ENCODE results near the gene E2F7.

Gene E2F7

DNA sequence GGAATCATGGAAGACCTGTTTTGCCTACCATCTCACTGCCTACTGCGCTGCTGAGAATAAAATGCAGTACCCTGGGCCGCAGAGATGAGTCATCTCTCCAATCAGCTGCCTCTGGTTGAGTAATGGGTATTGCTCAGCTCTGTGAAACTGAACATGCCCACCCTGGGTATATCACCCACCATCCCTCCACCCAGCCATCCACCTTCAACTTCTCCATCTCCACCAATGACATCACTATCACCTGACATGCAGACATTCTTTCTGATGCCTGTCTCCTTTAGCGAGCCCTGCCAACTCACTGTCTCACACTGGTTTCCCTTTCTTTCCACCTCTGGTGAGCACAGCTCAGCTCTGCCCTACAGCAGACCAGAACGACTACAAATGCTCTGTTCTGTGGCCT lies 33.6 kb downstream of the E2F7 start:
- Histone ChIP-seq H3K9me3 (replicated peaks in 1 of 2; ENCODE audit: control insufficient read depth in 2 of 2, insufficient read depth in 1 of 2, low read depth in 1 of 2, low read length in 2 of 2) (no peaks in the 10 kb centered on the region), H3K18ac (ENCODE audit: low read length) (no peak overlapping the region), H4K91ac (ENCODE audit: low read depth, low read length, poor library complexity) (no peak overlapping the region), H3K9ac (ENCODE audit: low read depth, low read length, poor library complexity) (no peak overlapping the region), H2BK12ac (ENCODE audit: low read length) (no peak overlapping the region), H3K4me1 (ENCODE audit: control insufficient read depth in 2 of 2, insufficient read depth in 1 of 2, low read depth in 1 of 2, low read length in 2 of 2) (no peaks in the 10 kb centered on the region), H3K4me3 (ENCODE audit: low read length in 2 of 2) (no peak overlapping the region), H2BK120ac (ENCODE audit: low read depth, low read length) (no peak overlapping the region), H4K8ac (ENCODE audit: low read depth, low read length) (no peak overlapping the region), H2BK15ac (ENCODE audit: low read length) (no peak overlapping the region), H2AK5ac (ENCODE audit: low read depth, low read length) (no peak overlapping the region), H3K36me3 (replicated peaks in 1 of 2; ENCODE audit: control insufficient read depth in 2 of 2, insufficient read depth in 2 of 2, low read length in 2 of 2) (peaks cover 42 to 96% of the 10 kb centered on the region in 2 donors), H3K4me2 (ENCODE audit: insufficient read depth, low read length, poor library complexity, severe bottlenecking) (no peak overlapping the region), H3K27me3 (ENCODE audit: control insufficient read depth in 3 of 3, insufficient read depth in 3 of 3, low read depth in 1 of 3, low read length in 3 of 3) (no peaks in the 10 kb centered on the region), H3K27ac (replicated peaks; ENCODE audit: low read length) (no peak overlapping the region), H2BK5ac (ENCODE audit: low read length) (no peak overlapping the region), H2AFZ (ENCODE audit: low read length) (no peak overlapping the region), H3K23ac (ENCODE audit: low read depth, low read length, poor library complexity) (no peak overlapping the region), H3K79me1 (ENCODE audit: low read depth, low read length) (no peaks in the 10 kb centered on the region), H3K14ac (ENCODE audit: low read length) (no peak overlapping the region), H3K4ac (ENCODE audit: low read length) (no peak overlapping the region)
- no CpG with 5 or more reads among the region's 4 CpGs for WGBS, 2 donors (ENCODE audit: extremely low coverage in 2 of 2, insufficient read length in 2 of 2, insufficient replicate concordance in 1 of 2)
- no peak for DNase-seq (ENCODE audit: low spot score)

DNA sequence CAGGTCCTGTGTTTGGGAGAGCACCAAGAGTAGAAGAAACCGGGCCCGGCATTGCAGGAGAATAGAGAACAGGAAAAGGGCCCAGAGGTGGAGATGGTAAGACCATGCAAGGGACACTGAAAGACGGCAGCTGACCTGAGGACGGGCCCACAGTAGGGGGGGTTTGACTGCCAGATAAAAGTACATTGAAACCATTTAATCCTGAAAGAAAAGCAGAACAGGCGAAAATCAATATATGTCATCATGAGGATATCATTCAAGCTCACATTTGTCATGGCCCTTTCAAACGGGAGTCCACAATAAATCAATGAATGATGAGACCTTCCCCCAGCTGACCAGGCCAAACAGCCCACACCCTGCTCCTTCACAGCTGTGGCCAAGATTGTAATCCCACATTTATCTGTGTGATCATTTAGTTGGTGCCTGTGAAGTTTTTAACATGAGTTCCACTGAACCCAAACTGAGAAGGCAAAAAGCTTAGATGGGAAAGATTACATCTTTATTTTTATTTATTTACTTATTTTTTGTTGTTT lies 39.5 kb downstream of the E2F7 start:
- Histone ChIP-seq H3K36me3 (replicated peaks in 1 of 2; ENCODE audit: control insufficient read depth in 2 of 2, insufficient read depth in 2 of 2, low read length in 2 of 2) (peaks cover 39 to 98% of the 10 kb centered on the region in 2 donors), H2AK5ac (ENCODE audit: low read depth, low read length) (no peak overlapping the region), H4K91ac (ENCODE audit: low read depth, low read length, poor library complexity) (no peak overlapping the region), H3K27ac (replicated peaks; ENCODE audit: low read length) (no peak overlapping the region), H3K23ac (ENCODE audit: low read depth, low read length, poor library complexity) (no peak overlapping the region), H2BK12ac (ENCODE audit: low read length) (no peak overlapping the region), H3K4me3 (ENCODE audit: low read length in 2 of 2) (no peak overlapping the region), H3K9me3 (replicated peaks in 1 of 2; ENCODE audit: control insufficient read depth in 2 of 2, insufficient read depth in 1 of 2, low read depth in 1 of 2, low read length in 2 of 2) (no peaks in the 10 kb centered on the region), H2BK5ac (ENCODE audit: low read length) (no peak overlapping the region), H3K9ac (ENCODE audit: low read depth, low read length, poor library complexity) (no peak overlapping the region), H3K18ac (ENCODE audit: low read length) (no peak overlapping the region), H3K4me2 (ENCODE audit: insufficient read depth, low read length, poor library complexity, severe bottlenecking) (no peak overlapping the region), H3K4ac (ENCODE audit: low read length) (no peak overlapping the region), H2BK120ac (ENCODE audit: low read depth, low read length) (no peak overlapping the region), H2AFZ (ENCODE audit: low read length) (no peak overlapping the region), H2BK15ac (ENCODE audit: low read length) (no peak overlapping the region), H3K79me1 (ENCODE audit: low read depth, low read length) (no peaks in the 10 kb centered on the region), H3K27me3 (ENCODE audit: control insufficient read depth in 3 of 3, insufficient read depth in 3 of 3, low read depth in 1 of 3, low read length in 3 of 3) (no peaks in the 10 kb centered on the region), H3K14ac (ENCODE audit: low read length) (no peak overlapping the region), H3K4me1 (ENCODE audit: control insufficient read depth in 2 of 2, insufficient read depth in 1 of 2, low read depth in 1 of 2, low read length in 2 of 2) (no peaks in the 10 kb centered on the region), H4K8ac (ENCODE audit: low read depth, low read length) (no peak overlapping the region)
- DNase-seq (ENCODE audit: low spot score): no peak
- WGBS, 2 donors (ENCODE audit: extremely low coverage in 2 of 2, insufficient read length in 2 of 2, insufficient replicate concordance in 1 of 2): no CpG with 5 or more reads among the region's 6 CpGs

DNA sequence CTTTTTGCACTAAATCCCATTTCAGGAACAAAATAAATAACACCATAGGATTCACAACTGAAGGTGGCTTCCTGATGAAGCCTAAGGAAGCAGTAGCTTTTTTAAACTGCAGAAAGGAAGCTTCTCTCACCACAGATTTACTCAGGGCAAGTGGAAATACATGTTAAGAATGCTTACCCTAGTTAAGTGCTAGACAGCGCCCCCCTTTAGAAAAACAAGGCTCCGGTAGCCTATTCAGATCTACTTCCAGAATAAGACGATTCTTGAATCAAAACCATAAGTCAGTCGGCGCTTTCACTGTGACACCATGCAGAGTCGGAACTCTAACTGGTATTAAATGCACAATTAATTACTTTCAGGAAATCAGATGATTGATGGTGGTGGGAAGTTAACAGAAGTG lies 41.9 kb downstream of the E2F7 start:
- no peaks in the 10 kb centered on the region for H3K4me1 ChIP-seq (ENCODE audit: control insufficient read depth in 2 of 2, insufficient read depth in 1 of 2, low read depth in 1 of 2, low read length in 2 of 2)
- H3K4me3 ChIP-seq (ENCODE audit: low read length in 2 of 2): no peak overlapping the region
- H3K36me3 ChIP-seq (replicated peaks in 1 of 2; ENCODE audit: control insufficient read depth in 2 of 2, insufficient read depth in 2 of 2, low read length in 2 of 2): peaks cover 32 to 97% of the 10 kb centered on the region in 2 donors
- H3K23ac ChIP-seq (ENCODE audit: low read depth, low read length, poor library complexity): no peak overlapping the region
- H3K4ac ChIP-seq (ENCODE audit: low read length): no peak overlapping the region
- H3K9ac ChIP-seq (ENCODE audit: low read depth, low read length, poor library complexity): no peak overlapping the region
- H2BK5ac ChIP-seq (ENCODE audit: low read length): no peak overlapping the region
- H3K4me2 ChIP-seq (ENCODE audit: insufficient read depth, low read length, poor library complexity, severe bottlenecking): no peak overlapping the region
- H3K18ac ChIP-seq (ENCODE audit: low read length): no peak overlapping the region
- H2BK15ac ChIP-seq (ENCODE audit: low read length): no peak overlapping the region
- no peak overlapping the region for H2BK120ac ChIP-seq (ENCODE audit: low read depth, low read length)
- no peak overlapping the region for H4K91ac ChIP-seq (ENCODE audit: low read depth, low read length, poor library complexity)
- no peak overlapping the region for H4K8ac ChIP-seq (ENCODE audit: low read depth, low read length)
- H2BK12ac ChIP-seq (ENCODE audit: low read length): no peak overlapping the region
- no peak overlapping the region for H2AFZ ChIP-seq (ENCODE audit: low read length)
- H3K14ac ChIP-seq (ENCODE audit: low read length): no peak overlapping the region
- no peaks in the 10 kb centered on the region for H3K9me3 ChIP-seq (replicated peaks in 1 of 2; ENCODE audit: control insufficient read depth in 2 of 2, insufficient read depth in 1 of 2, low read depth in 1 of 2, low read length in 2 of 2)
- DNase-seq (ENCODE audit: low spot score): no peak
- WGBS, 2 donors (ENCODE audit: extremely low coverage in 2 of 2, insufficient read length in 2 of 2, insufficient replicate concordance in 1 of 2): no CpG with 5 or more reads among the region's 6 CpGs
- no peaks in the 10 kb centered on the region for H3K79me1 ChIP-seq (ENCODE audit: low read depth, low read length)
- no peak overlapping the region for H2AK5ac ChIP-seq (ENCODE audit: low read depth, low read length)
- no peak overlapping the region for H3K27ac ChIP-seq (replicated peaks; ENCODE audit: low read length)
- H3K27me3 ChIP-seq (ENCODE audit: control insufficient read depth in 3 of 3, insufficient read depth in 3 of 3, low read depth in 1 of 3, low read length in 3 of 3): no peaks in the 10 kb centered on the region

DNA sequence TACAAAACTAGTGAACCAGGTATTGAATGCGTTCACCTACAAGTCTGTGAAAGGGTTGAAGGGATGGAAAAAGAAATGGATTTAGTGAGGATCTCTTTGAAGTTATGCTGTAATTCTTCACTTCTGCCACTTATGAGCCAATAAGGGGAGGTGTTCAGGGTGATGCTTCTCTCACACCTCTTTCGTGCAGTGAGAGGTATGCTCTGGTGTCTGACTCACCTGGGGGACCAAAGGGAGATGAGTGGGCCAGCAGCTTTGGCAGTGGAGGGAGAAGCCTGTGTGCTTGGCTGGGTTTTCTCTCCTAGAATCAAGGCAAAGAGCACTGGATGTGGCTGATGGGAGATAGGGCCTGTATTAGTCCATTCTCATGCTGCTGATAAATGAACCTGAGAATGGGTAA lies 45.4 kb downstream of the E2F7 start:
- no peak overlapping the region for H3K4me2 ChIP-seq (ENCODE audit: insufficient read depth, low read length, poor library complexity, severe bottlenecking)
- no peak overlapping the region for H2AFZ ChIP-seq (ENCODE audit: low read length)
- H3K36me3 ChIP-seq (replicated peaks in 1 of 2; ENCODE audit: control insufficient read depth in 2 of 2, insufficient read depth in 2 of 2, low read length in 2 of 2): peaks cover 22 to 75% of the 10 kb centered on the region in 2 donors
- no peak overlapping the region for H3K27ac ChIP-seq (replicated peaks; ENCODE audit: low read length)
- peaks cover 2 to 6% of the 10 kb centered on the region in 2 donors for H3K9me3 ChIP-seq (replicated peaks in 1 of 2; ENCODE audit: control insufficient read depth in 2 of 2, insufficient read depth in 1 of 2, low read depth in 1 of 2, low read length in 2 of 2)
- no peaks in the 10 kb centered on the region for H3K27me3 ChIP-seq (ENCODE audit: control insufficient read depth in 3 of 3, insufficient read depth in 3 of 3, low read depth in 1 of 3, low read length in 3 of 3)
- no peak overlapping the region for H3K9ac ChIP-seq (ENCODE audit: low read depth, low read length, poor library complexity)
- no peak overlapping the region for H2AK5ac ChIP-seq (ENCODE audit: low read depth, low read length)
- no peak overlapping the region for H3K23ac ChIP-seq (ENCODE audit: low read depth, low read length, poor library complexity)
- no CpG with 5 or more reads among the region's 2 CpGs for WGBS, 2 donors (ENCODE audit: extremely low coverage in 2 of 2, insufficient read length in 2 of 2, insufficient replicate concordance in 1 of 2)
- H3K79me1 ChIP-seq (ENCODE audit: low read depth, low read length): no peaks in the 10 kb centered on the region
- no peak overlapping the region for H4K8ac ChIP-seq (ENCODE audit: low read depth, low read length)
- no peak for DNase-seq (ENCODE audit: low spot score)
- H2BK5ac ChIP-seq (ENCODE audit: low read length): no peak overlapping the region
- no peak overlapping the region for H2BK120ac ChIP-seq (ENCODE audit: low read depth, low read length)
- H3K4ac ChIP-seq (ENCODE audit: low read length): no peak overlapping the region
- no peak overlapping the region for H3K4me3 ChIP-seq (ENCODE audit: low read length in 2 of 2)
- H2BK15ac ChIP-seq (ENCODE audit: low read length): no peak overlapping the region
- H4K91ac ChIP-seq (ENCODE audit: low read depth, low read length, poor library complexity): no peak overlapping the region
- H3K4me1 ChIP-seq (ENCODE audit: control insufficient read depth in 2 of 2, insufficient read depth in 1 of 2, low read depth in 1 of 2, low read length in 2 of 2): no peaks in the 10 kb centered on the region
- H3K18ac ChIP-seq (ENCODE audit: low read length): no peak overlapping the region
- H2BK12ac ChIP-seq (ENCODE audit: low read length): no peak overlapping the region
- no peak overlapping the region for H3K14ac ChIP-seq (ENCODE audit: low read length)
